Hematopoietic multipotent progenitor cell treated with erythropoietin and hydrocortisone succinate and interleukin-3 and kit ligand, for 6 days (in vitro differentiated cells): ENCODE measurements around the gene CNTNAP2.

ENCODE experiments used
- DNase-seq: peaks from one replicate; pipeline ENCODE4 v3.0.0-alpha.2; 2015

The CNTNAP2 gene

DNA sequence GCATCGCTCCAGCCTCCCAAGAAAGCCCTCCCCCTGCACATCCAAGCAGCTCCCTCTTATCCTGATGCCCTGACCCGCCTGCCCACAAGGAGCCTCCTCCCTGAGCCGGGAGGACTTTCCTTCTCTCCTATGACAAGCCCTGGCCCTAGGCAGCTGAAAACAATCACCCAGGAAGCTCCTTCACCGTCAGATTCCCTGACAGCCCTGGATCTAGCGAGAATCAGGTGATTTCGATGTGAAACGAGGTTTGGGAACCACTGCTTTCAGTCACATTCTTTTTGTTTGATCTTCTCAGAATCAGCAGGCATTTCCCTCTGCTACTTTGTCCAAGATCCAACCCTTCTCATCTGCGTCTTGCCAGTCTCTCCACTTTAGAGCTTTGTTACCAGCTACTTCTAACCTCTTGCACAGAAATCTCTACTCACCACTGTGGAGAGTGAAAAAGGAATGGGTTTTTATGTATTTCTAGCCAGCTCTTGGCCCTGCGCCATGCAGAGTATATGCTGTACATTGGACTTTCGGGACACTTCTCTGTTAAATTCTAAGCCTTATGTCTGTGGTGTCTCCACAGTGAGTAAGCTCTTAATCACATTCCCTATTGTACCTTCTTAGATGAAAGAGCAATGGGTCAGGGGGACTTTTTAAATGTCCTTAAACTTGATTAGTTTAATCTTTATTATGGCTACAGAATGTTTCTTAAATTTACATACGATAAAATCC is 2220.8 kb downstream of the CNTNAP2 start:
- no peak for DNase-seq

DNA sequence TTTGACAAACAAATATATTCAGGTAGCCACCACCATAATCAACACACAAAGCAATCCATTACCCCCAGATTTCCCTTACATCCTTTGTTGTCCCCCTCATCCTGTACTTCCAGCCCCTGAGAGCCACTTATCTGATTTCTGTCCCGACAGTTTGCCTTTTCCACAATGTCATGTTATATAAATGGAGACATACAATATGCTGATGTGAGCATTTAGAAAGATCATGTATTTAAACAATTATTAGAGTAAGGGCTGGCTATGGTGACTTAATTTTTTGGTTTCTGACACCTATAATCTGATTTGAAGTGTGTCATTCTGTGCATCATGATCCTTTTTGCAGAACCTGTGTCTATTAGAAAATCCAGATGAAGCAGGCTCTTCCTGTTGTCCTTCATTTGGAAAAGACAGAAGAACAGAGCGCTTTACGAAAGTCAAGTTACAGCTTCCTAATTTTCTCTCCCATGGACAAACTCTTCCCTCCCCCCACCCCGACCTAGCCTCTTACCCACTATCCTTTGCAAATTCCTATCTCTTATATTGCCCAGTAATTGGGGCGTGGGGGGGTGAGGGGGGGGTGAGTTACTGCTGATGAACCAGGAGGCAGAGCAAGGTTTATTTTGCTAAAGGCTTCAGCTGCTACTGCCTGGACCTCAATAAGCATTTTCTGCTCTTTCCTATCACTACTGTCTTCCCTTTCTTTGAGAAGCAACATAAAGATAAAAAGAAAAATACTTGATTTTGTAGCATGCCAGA is 2221.6 kb downstream of the CNTNAP2 start:
- DNase-seq, result no peak

DNA sequence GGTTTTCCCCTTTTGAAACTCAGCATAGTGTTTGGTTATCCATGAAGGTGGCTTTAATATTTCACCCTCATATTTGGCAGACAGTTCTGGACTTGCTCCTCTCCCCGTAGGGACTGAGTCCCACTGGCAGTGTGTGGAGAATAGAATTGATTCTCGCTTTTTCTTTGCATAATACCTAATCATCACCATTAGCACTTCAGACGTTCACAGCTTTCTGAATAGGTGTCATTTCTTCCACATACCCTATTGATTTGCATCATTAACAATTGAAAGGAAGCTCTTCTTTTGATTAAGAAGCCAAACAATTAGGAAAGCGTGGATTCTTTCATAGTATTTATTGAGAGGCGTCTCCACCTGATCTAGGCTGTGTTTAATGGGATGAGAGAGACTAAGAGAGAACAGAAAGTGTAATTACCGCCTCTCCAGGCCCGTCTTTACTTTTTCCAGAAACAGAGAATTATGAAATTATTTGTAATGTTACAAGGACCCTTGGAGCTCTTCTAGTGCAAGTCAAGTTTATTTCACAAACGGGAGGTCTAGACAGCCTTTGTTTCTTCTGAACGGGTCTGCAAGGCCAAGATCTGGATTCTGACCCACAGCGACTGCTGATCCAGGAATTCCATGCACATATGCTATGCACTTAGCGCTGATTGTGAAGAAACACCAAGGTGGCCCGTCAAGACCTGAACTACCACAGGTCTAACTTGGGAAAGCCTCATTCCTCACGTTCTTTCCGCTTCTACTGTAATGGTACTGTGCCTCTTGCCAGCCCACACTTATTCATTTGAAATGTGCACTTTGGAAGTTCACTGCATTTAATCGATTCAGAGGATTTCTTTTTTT is 2224.1 kb downstream of the CNTNAP2 start:
- DNase-seq, result no peak

- DNase-seq, result no peak
Observed at GRCh38 chr7:148344406-148344805, 2227.8 kb downstream of the CNTNAP2 start.

GRCh38 chr7:148347981-148348380 is 2231.4 kb downstream of the CNTNAP2 start:
- DNase-seq, result no peak

GRCh38 chr7:148348466-148348865 is 2231.9 kb downstream of the CNTNAP2 start:
- no peak for DNase-seq

GRCh38 chr7:148356303-148356702 is 2239.7 kb downstream of the CNTNAP2 start:
- no peak for DNase-seq

DNA sequence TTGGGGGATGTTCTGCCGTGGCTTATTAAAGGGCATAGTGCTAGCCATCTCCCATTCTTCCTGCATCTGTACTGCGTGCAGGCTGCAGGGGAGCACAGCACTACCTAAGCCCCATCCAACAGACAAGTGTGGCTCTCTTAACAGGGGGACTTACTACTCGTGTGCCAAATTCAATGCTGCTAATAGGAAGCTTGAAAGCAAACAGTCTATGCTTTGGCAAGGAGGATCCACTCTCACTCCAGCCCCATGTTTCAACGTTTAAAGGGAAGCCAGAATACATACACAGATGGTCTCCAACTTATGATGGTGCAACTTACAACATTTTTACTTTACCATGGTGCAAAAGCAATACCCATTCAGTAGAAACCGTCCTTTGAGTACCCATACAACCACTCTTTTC is 2245.9 kb downstream of the CNTNAP2 start:
- DNase-seq, result no peak

GRCh38 chr7:148367731-148368475 is 2251.3 kb downstream of the CNTNAP2 start:
- no peak for DNase-seq

- no peak for DNase-seq
Observed at GRCh38 chr7:148368562-148368961, 2252.0 kb downstream of the CNTNAP2 start.

DNA sequence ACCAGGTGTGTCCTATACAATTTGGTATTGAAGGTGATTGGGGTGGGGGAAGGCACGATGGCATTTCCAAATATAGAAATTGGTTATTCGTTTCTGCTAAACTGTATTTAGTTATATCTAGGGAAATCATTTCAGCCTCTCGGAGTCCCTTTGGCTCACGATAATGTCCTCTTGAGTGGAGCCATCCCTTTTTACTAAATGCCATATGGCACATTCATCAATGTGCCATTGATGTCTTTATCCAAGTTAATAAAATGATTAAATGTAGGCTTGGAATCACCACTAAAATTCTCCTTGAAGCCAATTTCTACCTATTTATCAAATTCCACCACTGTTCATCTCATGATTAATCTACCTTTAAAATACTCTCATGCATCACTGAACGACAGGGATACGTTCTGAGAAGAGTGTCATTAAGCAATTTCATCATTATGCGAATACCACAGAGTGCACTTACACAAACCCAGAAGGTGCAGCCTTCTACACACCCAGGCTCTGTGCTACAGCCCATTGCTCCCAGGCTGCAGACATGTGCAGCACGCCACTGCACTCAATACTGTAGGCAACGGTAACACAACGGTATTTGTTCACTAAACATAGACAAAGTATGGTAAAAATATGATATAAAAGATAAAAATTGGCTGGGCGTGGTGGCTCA is 2254.8 kb downstream of the CNTNAP2 start:
- no peak for DNase-seq

GRCh38 chr7:148374396-148375259 is 2258.0 kb downstream of the CNTNAP2 start:
- no peak for DNase-seq

DNA sequence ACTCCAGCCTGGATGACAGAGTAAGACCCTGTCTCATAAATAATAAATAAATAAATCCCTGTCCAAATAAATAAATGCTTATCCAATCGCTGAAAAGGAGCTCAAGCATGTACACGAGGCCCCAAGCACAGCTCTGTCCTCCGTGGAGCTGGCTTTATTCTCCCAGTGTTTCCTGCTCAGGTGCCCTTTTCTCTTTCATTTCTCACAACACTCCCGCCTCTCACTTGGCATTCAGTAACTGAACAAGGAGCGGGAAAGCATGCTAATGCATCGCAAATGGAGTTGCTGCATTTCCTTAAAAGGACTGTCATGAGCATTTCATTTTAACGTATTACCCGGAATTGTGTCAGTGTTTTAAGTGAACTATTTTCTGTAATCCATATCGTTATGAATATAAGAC is 2263.1 kb downstream of the CNTNAP2 start:
- DNase-seq, result no peak

DNA sequence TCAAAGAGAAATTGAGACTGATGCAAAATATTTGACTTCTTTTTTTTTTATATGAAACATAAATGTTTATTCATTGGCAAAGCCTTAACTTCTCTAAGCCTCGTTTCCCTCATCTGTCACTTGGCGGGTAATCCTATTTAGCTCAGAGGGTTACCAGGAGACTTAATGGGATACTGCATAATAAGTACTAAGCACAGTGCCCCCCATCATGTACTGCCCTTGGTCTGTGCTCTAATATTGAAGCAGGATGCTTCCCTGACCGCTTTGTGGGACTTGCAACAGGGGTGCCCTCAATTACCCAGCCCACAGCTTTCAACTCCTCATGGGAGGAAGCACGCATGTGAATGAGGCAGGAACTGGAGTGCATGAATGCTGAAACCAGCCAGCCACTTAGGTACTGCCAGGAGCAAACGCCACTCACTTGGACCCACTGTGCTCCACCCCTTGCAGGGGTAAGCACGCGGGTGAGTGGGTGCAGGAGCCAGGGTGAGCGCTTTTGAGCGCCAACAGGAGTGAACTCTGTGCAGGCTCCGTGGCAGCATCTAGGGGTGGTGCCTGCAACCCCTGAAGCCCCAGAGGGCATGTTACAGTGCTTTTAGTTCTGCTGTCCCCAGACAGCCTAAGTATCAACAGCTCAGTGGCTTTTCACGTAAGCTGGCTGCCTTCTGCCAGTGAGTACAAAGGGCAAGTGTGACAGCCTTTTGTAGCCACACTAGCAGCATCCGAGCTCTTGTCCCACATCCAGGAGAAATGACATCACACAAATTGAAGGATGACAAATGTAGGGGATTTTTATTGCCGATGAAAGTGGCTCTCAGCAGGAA is 2264.2 kb downstream of the CNTNAP2 start:
- no peak for DNase-seq

- DNase-seq, result no peak
Observed at GRCh38 chr7:148382596-148382995, 2266.0 kb downstream of the CNTNAP2 start.

- DNase-seq, result no peak
Observed at GRCh38 chr7:148383651-148384050, 2267.1 kb downstream of the CNTNAP2 start.

DNA sequence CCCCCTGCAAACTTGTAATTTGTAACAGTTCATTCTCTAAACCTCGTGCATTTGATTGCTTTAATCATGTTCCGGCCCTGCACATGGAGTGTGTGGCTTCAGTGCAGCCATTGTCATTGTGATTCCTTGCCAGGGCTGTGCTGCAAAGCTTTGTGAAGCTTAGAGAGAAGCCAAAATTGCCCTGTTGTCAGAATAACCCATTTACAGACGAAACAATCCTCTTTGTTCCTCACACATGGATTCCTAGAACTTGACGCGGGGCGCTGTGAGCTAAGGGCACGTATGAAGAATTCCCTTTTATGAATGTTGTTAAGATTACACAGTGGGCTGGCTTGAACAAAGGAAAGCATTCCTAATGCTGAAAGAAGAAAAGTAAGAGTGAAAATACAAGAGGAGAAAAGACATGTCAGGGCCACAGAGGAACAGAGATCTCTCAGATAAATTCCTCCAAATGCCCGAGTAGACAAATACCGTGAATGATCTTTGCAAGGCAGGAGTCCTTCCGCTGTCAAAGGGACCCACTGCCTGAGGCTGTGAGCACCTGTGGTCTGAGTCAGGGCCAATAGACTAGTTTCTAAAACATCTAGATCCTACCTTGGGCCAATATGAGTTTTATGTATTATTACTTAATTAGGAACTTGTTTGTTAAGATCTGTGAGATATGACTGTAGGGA is 2268.5 kb downstream of the CNTNAP2 start:
- no peak for DNase-seq

DNA sequence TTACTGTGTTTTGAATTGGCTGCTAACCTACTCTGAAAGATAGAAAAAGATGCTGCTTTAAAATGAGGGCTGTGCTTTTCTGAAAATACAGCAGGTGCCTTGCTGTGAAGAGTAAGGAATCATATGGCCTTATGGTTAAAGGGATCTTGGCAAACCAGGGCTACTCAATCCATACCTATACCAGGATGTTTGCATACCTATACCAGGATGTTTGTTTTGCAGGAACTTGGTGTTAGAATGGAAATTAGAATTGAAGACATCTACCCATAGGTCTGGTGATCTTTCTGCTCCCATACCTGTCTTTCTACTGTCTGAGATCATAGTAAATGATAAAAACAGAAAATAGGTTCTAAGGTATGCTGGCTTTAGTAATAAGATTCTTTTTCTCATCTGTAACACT is 2273.8 kb downstream of the CNTNAP2 start:
- DNase-seq, result no peak

DNA sequence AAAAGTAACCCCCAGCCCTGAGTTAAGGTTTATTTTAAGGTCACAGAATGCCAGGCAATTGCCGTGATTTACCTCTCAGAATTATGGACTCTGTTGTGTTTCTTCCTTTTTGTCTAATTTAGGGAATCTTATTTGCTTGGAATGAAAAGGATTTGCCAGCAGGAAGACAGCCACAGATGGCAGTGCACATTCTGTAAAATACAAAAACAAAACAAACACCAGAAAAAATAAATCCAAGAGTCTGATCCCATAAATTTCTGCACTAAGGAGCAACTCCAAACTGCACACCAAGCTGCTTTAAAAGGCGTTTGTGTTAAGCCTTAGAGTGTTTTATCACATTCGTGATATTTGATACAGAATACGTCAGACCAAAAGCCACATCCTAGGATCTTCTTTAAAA is 2275.0 kb downstream of the CNTNAP2 start:
- DNase-seq, result no peak

- no peak for DNase-seq
Observed at GRCh38 chr7:148394582-148394981, 2278.0 kb downstream of the CNTNAP2 start.
